Measurements from ENCODE around the gene POU2F1. TPM values are rescaled to one million over a fixed set of nuclear protein-coding genes. Genes with fewer than 3 reads are reported as not detected.

POU2F1 gene
- total and polyA plus RNA-seq, 2 donors (not counting 3 experiments of a cell fraction or from before 2014, with no cell fraction given): 6.0 to 12.9 TPM

DNA sequence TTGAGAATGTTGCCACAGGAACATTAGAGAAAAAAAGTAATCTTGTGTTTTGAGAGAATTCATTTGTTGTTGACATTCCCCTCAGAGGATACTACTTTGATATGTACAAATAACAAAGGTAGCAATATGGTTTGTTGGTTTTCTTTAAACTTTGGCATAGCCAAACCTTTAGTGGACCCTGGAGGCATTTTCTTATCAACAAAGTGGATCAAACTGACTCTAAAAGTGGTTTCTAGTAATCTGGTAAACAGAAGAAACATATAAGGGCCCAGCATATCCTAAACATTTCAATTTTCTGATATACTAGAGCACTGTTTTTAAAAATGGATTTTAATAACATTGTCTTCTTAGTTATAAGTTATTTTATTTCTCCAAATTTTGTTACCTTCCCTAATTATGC is 29.8 kb downstream of the POU2F1 start:
- Histone ChIP-seq H2AFZ (ENCODE audit: low read depth, low read length) (no peak overlapping the region), H3K4me3 (replicated peaks in 1 of 3; ENCODE audit: insufficient read depth in 1 of 3, low read depth in 1 of 3, low read length in 3 of 3) (no peak overlapping the region), H3K9me1 (replicated peaks; ENCODE audit: control insufficient read depth, extremely low read depth, insufficient read depth, low read length) (no peaks in the 10 kb centered on the region), H3K4me2 (ENCODE audit: insufficient read depth, low read length) (no peak overlapping the region), H4K20me1 (replicated peaks; ENCODE audit: control insufficient read depth, extremely low read depth, insufficient read depth, low read length) (peaks cover 2% of the 10 kb centered on the region), H3K27ac (ENCODE audit: insufficient read depth, low read depth, low read length) (no peak overlapping the region), H3K27me3 (ENCODE audit: control insufficient read depth in 2 of 2, insufficient read depth in 2 of 2, low read length in 2 of 2) (no peaks in the 10 kb centered on the region), H3K36me3 (ENCODE audit: control insufficient read depth in 2 of 2, extremely low read depth in 1 of 2, insufficient read depth in 2 of 2, low read length in 2 of 2) (no peaks in the 10 kb centered on the region), H3K79me2 (ENCODE audit: control insufficient read depth, insufficient read depth, low read length) (peaks cover 20% of the 10 kb centered on the region), H3K9ac (replicated peaks; ENCODE audit: extremely low read depth, insufficient read depth, low read length) (no peak overlapping the region), H3K4me1 (ENCODE audit: control insufficient read depth, extremely low read depth, insufficient read depth, low read length) (no peaks in the 10 kb centered on the region), H3K9me3 (replicated peaks; ENCODE audit: control insufficient read depth, insufficient read depth, low read length) (no peaks in the 10 kb centered on the region)
- CTCF ChIA-PET: no interaction called here
- no peak for DNase-seq (ENCODE audit: low read depth, low spot score)
- no TSS peak for BruUV-seq (replicated peaks)
- no peak for TF ChIP-seq JUN (IDR thresholded peaks at IDR 0.05; ENCODE audit: borderline replicate concordance, insufficient read depth, insufficient read length, low read depth)
- no peak for TF ChIP-seq POLR2AphosphoS5 (IDR thresholded peaks at IDR 0.05; ENCODE audit: insufficient read depth, low read depth, low read length)
- no peak for TF ChIP-seq GATA2 (IDR thresholded peaks at IDR 0.05; ENCODE audit: insufficient read depth, insufficient read length, low read depth, low read length)
- dilution Hi-C loops (cut with MboI; ENCODE audit: extremely low pct_ligation_motif_present, low sequenced_read_pairs) (no loop called here), intact Hi-C loops (cut with micrococcal nuclease) (no loop called here)
- POLR2A ChIA-PET: no interaction called here
- no peak for FAIRE-seq

DNA sequence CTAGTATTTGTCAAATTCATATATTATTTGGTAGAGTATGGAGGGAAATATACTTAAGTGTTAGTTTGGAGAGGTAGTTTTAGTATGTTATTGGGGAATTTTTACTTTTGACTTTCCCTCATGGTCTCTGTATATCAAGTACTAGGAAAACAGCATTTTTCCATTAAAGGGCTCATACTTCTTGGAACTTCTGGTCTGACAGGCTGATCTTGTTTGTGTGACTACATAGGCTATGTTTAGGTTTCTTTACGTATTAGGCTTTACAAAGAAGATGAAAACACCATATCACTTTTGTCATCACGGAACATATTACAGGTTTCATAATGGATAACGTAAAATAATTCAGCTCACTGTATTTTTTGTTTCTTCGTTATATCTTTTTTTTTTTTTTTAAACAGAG is 30.8 kb downstream of the POU2F1 start:
- FAIRE-seq: no peak
- intact Hi-C loops (cut with micrococcal nuclease): no loop called here
- Histone ChIP-seq H3K79me2 (ENCODE audit: control insufficient read depth, insufficient read depth, low read length) (peaks cover 27% of the 10 kb centered on the region), H3K9me3 (replicated peaks; ENCODE audit: control insufficient read depth, insufficient read depth, low read length) (no peaks in the 10 kb centered on the region), H3K9ac (replicated peaks; ENCODE audit: extremely low read depth, insufficient read depth, low read length) (no peak overlapping the region), H3K4me3 (replicated peaks in 1 of 3; ENCODE audit: insufficient read depth in 1 of 3, low read depth in 1 of 3, low read length in 3 of 3) (no peak overlapping the region), H3K4me2 (ENCODE audit: insufficient read depth, low read length) (no peak overlapping the region), H3K4me1 (ENCODE audit: control insufficient read depth, extremely low read depth, insufficient read depth, low read length) (no peaks in the 10 kb centered on the region), H3K27ac (ENCODE audit: insufficient read depth, low read depth, low read length) (no peak overlapping the region), H3K9me1 (replicated peaks; ENCODE audit: control insufficient read depth, extremely low read depth, insufficient read depth, low read length) (no peaks in the 10 kb centered on the region), H3K27me3 (ENCODE audit: control insufficient read depth in 2 of 2, insufficient read depth in 2 of 2, low read length in 2 of 2) (no peaks in the 10 kb centered on the region), H3K36me3 (ENCODE audit: control insufficient read depth in 2 of 2, extremely low read depth in 1 of 2, insufficient read depth in 2 of 2, low read length in 2 of 2) (no peaks in the 10 kb centered on the region), H4K20me1 (replicated peaks; ENCODE audit: control insufficient read depth, extremely low read depth, insufficient read depth, low read length) (peaks cover 3% of the 10 kb centered on the region), H2AFZ (ENCODE audit: low read depth, low read length) (no peak overlapping the region)
- dilution Hi-C loops (cut with MboI; ENCODE audit: extremely low pct_ligation_motif_present, low sequenced_read_pairs): no loop called here
- no peak for DNase-seq (ENCODE audit: low read depth, low spot score)
- POLR2A ChIA-PET: no interaction called here
- no TSS peak for BruUV-seq (replicated peaks)
- CTCF ChIA-PET: interaction anchor here (1.0 kb wide), 2 partner anchors 11 to 17 kb away, joined by 3 read pairs; no protein-coding TSS in a partner anchor
- TF ChIP-seq POLR2AphosphoS5 (IDR thresholded peaks at IDR 0.05; ENCODE audit: insufficient read depth, low read depth, low read length) (no peak), FOS (IDR thresholded peaks at IDR 0.05; ENCODE audit: borderline replicate concordance, insufficient read depth, low read length) (no peak), EZH2 (IDR thresholded peaks at IDR 0.05; ENCODE audit: borderline replicate concordance, low read depth, low read length, severe bottlenecking) (no peak)
- TF ChIP-seq, protein P1, sequence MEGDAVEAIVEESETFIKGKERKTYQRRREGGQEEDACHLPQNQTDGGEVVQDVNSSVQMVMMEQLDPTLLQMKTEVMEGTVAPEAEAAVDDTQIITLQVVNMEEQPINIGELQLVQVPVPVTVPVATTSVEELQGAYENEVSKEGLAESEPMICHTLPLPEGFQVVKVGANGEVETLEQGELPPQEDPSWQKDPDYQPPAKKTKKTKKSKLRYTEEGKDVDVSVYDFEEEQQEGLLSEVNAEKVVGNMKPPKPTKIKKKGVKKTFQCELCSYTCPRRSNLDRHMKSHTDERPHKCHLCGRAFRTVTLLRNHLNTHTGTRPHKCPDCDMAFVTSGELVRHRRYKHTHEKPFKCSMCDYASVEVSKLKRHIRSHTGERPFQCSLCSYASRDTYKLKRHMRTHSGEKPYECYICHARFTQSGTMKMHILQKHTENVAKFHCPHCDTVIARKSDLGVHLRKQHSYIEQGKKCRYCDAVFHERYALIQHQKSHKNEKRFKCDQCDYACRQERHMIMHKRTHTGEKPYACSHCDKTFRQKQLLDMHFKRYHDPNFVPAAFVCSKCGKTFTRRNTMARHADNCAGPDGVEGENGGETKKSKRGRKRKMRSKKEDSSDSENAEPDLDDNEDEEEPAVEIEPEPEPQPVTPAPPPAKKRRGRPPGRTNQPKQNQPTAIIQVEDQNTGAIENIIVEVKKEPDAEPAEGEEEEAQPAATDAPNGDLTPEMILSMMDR (IDR thresholded peaks at IDR 0.05; ENCODE audit: extremely low read depth in 1 of 2, insufficient read depth in 1 of 2, low read depth in 1 of 2, low read length in 2 of 2): no peak
- TF ChIP-seq, protein P2, sequence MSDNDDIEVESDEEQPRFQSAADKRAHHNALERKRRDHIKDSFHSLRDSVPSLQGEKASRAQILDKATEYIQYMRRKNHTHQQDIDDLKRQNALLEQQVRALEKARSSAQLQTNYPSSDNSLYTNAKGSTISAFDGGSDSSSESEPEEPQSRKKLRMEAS (IDR thresholded peaks at IDR 0.05; ENCODE audit: insufficient read depth, insufficient read length): no peak
